B cell (primary cell): ENCODE data around the gene FAM114A1.

Source experiments
- CTCF ChIP-seq: fragments of 200-600 bp; IDR thresholded peaks from one replicate; pipeline ENCODE4 v1.8.0; 2022; ENCODE audit warnings: antibody characterized with exemption, mild to moderate bottlenecking
- EZH2 ChIP-seq: IDR thresholded peaks from 2 replicates; pipeline ENCODE4 v1.6.1; 2012; ENCODE audit warnings: borderline replicate concordance, low read depth, mild to moderate bottlenecking, moderate library complexity, low read length; ENCODE audit not compliant: insufficient read depth, poor library complexity, severe bottlenecking

GRCh38 chr4:38948551-38948950, 80.9 kb downstream of the FAM114A1 start:
- TF ChIP-seq CTCF (no peak), EZH2 (no peak)
